K562 (cell line): Measurements from ENCODE around the gene MAP1LC3B. TPM values are rescaled to one million over a fixed set of nuclear protein-coding genes. Genes with fewer than 3 reads are reported as not detected.

ENCODE experiments used
- ATAC-seq: fragments of 200-7000 bp; cut with Tn5 transposase; 3 replicates; pipeline ENCODE4 v1.9.1; 2020; ENCODE audit warnings: moderate library complexity
- BruUV-seq: library from RNA; stranded (reverse); fragments of 400-500 nt; replicated peaks from 2 replicates; lab custom pipeline; 2021; lab: Mats Ljungman, UMichigan
- CTCF ChIA-PET: fragments of 300-600 bp; formaldehyde crosslinking; extraction: SDS; loops from one replicate; lab custom pipeline; 2021; ENCODE audit warnings: low intra/inter-chr PET ratio; lab: Yijun Ruan, JAX
- POLR2A ChIA-PET: fragments of 300-600, 350-650 bp; sonication (Branson Sonifier 250); formaldehyde crosslinking; extraction: SDS; loops from one replicate; lab custom pipeline; 2021; ENCODE audit warnings: antibody characterized with exemption, inconsistent platforms; lab: Yijun Ruan, JAX
- DNase-seq, 4 experiments: peaks; one replicate each; pipeline versions ENCODE4 v3.0.0 to v3.0.0-alpha.2; 2011 to 2018; ENCODE audit warnings: low spot score in 3 of 4, mixed read lengths in 3 of 4; ENCODE audit errors: extremely low read depth in 1 of 4
- FAIRE-seq: peaks from 2 replicates; lab custom pipeline; 2011; peaks lifted over from hg19 to GRCh38; lab: Jason Lieb, UNC
- H2AFZ ChIP-seq: 2 replicates; pipeline ENCODE4 v1.6.0; 2011; ENCODE audit warnings: low read depth, low read length, control low read depth, inconsistent platforms
- H3K27ac ChIP-seq: fragments of 200-600 bp; 3 replicates; pipeline ENCODE4 v1.8.0; 2011; ENCODE audit warnings: low read depth, mild to moderate bottlenecking, control low read depth, inconsistent platforms, low read length, moderate library complexity, mixed read lengths; ENCODE audit errors: extremely low read depth
- H3K27me3 ChIP-seq, 2 experiments: fragments of 300-600 bp in 1 of 2; 2 replicates in 1 of 2; 3 replicates in 1 of 2; pipeline versions ENCODE4 v1.6.0 to v1.8.0; 2011; ENCODE audit warnings: inconsistent platforms in 2 of 2, low read length in 2 of 2, mild to moderate bottlenecking in 1 of 2, mixed read lengths in 1 of 2, moderate library complexity in 1 of 2; ENCODE audit not compliant: control insufficient read depth in 2 of 2, insufficient read depth in 2 of 2
- H3K36me3 ChIP-seq: fragments of 300-600 bp; 3 replicates; pipeline ENCODE4 v1.8.0; 2011; ENCODE audit warnings: mild to moderate bottlenecking, low read length, inconsistent platforms; ENCODE audit not compliant: control insufficient read depth, insufficient read depth
- H3K4me1 ChIP-seq, 2 experiments: fragments of 200-600 bp in 1 of 2; replicated peaks in 1 of 2; 2 replicates in 1 of 2; 3 replicates in 1 of 2; pipeline versions ENCODE4 v1.5.1 to v1.8.0; 2011; ENCODE audit warnings: inconsistent platforms in 2 of 2, low read length in 2 of 2, mild to moderate bottlenecking in 1 of 2, mixed read lengths in 1 of 2, moderate library complexity in 1 of 2; ENCODE audit not compliant: control insufficient read depth in 2 of 2, insufficient read depth in 2 of 2
- H3K4me2 ChIP-seq: 2 replicates; pipeline ENCODE4 v1.6.1; 2011; ENCODE audit warnings: low read length, control low read depth, inconsistent platforms, mixed read lengths; ENCODE audit not compliant: insufficient read depth
- H3K4me3 ChIP-seq: fragments of 200-600 bp; sonication (generic), shearing (Covaris generic); 2 replicates; pipeline ENCODE4 v1.5.1; 2016; ENCODE audit warnings: control low read depth, inconsistent platforms
- H3K79me2 ChIP-seq: fragments of 200-600 bp; 3 replicates; pipeline ENCODE4 v1.8.0; 2011; ENCODE audit warnings: low read length, inconsistent platforms; ENCODE audit not compliant: control insufficient read depth, insufficient read depth
- H3K9ac ChIP-seq, 2 experiments: 2 replicates each; pipeline versions ENCODE4 v1.6.0 to v1.6.1; 2011; ENCODE audit warnings: low read depth in 2 of 2, low read length in 2 of 2, control low read depth in 1 of 2, inconsistent platforms in 1 of 2, mild to moderate bottlenecking in 1 of 2, mixed read lengths in 1 of 2; ENCODE audit not compliant: insufficient read depth in 1 of 2
- H3K9me1 ChIP-seq: one replicate; pipeline ENCODE4 v1.6.0; 2011; ENCODE audit warnings: inconsistent platforms, mild to moderate bottlenecking, low read length, moderate library complexity; ENCODE audit not compliant: control insufficient read depth, insufficient read depth
- H3K9me3 ChIP-seq: replicated peaks from 2 replicates; pipeline ENCODE4 v1.5.1; 2011; ENCODE audit warnings: low read depth, low read length, inconsistent platforms; ENCODE audit not compliant: control insufficient read depth, insufficient read depth
- H4K20me1 ChIP-seq: replicated peaks from 2 replicates; pipeline ENCODE4 v1.6.1; 2011; ENCODE audit warnings: low read length, inconsistent platforms, mixed read lengths; ENCODE audit not compliant: control insufficient read depth, insufficient read depth
- CCNT2 ChIP-seq: IDR thresholded peaks from 2 replicates; pipeline ENCODE4 v1.6.1; 2011; ENCODE audit warnings: borderline replicate concordance, low read depth, mild to moderate bottlenecking, moderate library complexity, mixed read lengths, low read length; ENCODE audit not compliant: insufficient read length; ENCODE audit errors: extremely low read depth
- FOXP1 ChIP-seq: sonication (generic); formaldehyde crosslinking; IDR thresholded peaks from 2 replicates; pipeline ENCODE4 v1.8.0; 2022; ENCODE audit warnings: mild to moderate bottlenecking, missing genetic modification reagents
- GTF2E2 ChIP-seq: fragments of 200-800 bp; sonication (Bioruptor generic); IDR thresholded peaks from 2 replicates; pipeline ENCODE4 v1.6.1; 2016; ENCODE audit warnings: missing genetic modification characterization, missing compliant biosample characterization
- HBP1 ChIP-seq: fragments of 450-650 bp; formaldehyde crosslinking; IDR thresholded peaks from 2 replicates; pipeline ENCODE4 v1.4.0; 2022; ENCODE audit warnings: missing genetic modification characterization
- HNRNPLL ChIP-seq: fragments of 200-400 bp; formaldehyde crosslinking; IDR thresholded peaks from 2 replicates; pipeline ENCODE4 v1.6.1; 2017; ENCODE audit warnings: low read length, low read depth, mild to moderate bottlenecking; ENCODE audit not compliant: poor library complexity, severe bottlenecking
- MBD1 ChIP-seq: fragments of 250-450 bp; sonication (Bioruptor Pico); IDR thresholded peaks from 2 replicates; pipeline ENCODE4 v1.8.0; 2022; ENCODE audit warnings: inconsistent platforms
- NEUROD1 ChIP-seq: fragments of 150-350 bp; IDR thresholded peaks from 2 replicates; pipeline ENCODE4 v1.6.1; 2014; ENCODE audit warnings: borderline replicate concordance, low read length, low read depth; ENCODE audit not compliant: partially characterized antibody
- PBX2 ChIP-seq, 2 experiments: IDR thresholded peaks in 1 of 2; conservative IDR thresholded peaks in 1 of 2; 2 replicates each; pipeline ENCODE4 v1.6.1; 2016; ENCODE audit warnings: low read depth in 2 of 2, mild to moderate bottlenecking in 1 of 2, missing compliant biosample characterization in 1 of 2, missing genetic modification characterization in 1 of 2, moderate library complexity in 1 of 2
- POLR2G ChIP-seq: fragments of 200-400 bp; formaldehyde crosslinking; IDR thresholded peaks from 2 replicates; pipeline ENCODE4 v1.6.1; 2017; ENCODE audit warnings: low read depth, mild to moderate bottlenecking, antibody characterized with exemption, low read length, moderate library complexity
- RBM14 ChIP-seq: fragments of 200-400 bp; formaldehyde crosslinking; IDR thresholded peaks from 2 replicates; pipeline ENCODE4 v1.6.1; 2018; ENCODE audit warnings: low read depth, mild to moderate bottlenecking, low read length, moderate library complexity, borderline replicate concordance; ENCODE audit not compliant: insufficient read depth
- TFAP4 ChIP-seq: sonication (generic); formaldehyde crosslinking; IDR thresholded peaks from 2 replicates; pipeline ENCODE4 v1.8.0; 2022; ENCODE audit warnings: missing genetic modification reagents, mild to moderate bottlenecking, moderate library complexity, borderline replicate concordance
- TRIM24 ChIP-seq, 2 experiments: fragments of 450-650 bp; IDR thresholded peaks; 2 replicates each; pipeline ENCODE4 v1.6.1; 2016
- WGBS: fragments of 100-300 bp; shearing (Covaris generic); methylation state at CpG from one replicate; pipeline ENCODE4 v1.1.6; 2016; ENCODE audit warnings: low coverage, mixed read lengths; ENCODE audit not compliant: insufficient coverage; ENCODE audit errors: missing lambda C conversion rate; 5-methylcytosine and 5-hydroxymethylcytosine counted together
- in situ Hi-C: fragments of 300-500 bp; cut with MboI; formaldehyde crosslinking; loops from 4 replicates; pipeline ENCODE4 v1.15.0; 2018; ENCODE audit warnings: inconsistent platforms, mixed read lengths
- intact Hi-C: fragments of 100-400 bp; cut with micrococcal nuclease; formaldehyde crosslinking; loops from 2 replicates; pipeline ENCODE4 v1.14.2; 2022
- polyA plus RNA-seq, 8 experiments: library from polyadenylated mRNA; depleted of rRNA in 4 of 8; stranded (reverse) in 5 of 8; unstranded in 3 of 8; fragments of >200 nt; fragmentation: Nextera tagmentation in 2 of 8; fragmentation: Illumina TruSeq in 1 of 8; extraction: Ambion mirVana in 2 of 8; extraction: Trizol in 1 of 8; gene quantifications; 2 replicates each; pipeline versions ENCODE4 v1.2.1 to v1.2.3, GENCODE V29; 2011 to 2014; ENCODE audit warnings: inconsistent platforms in 1 of 8, missing spikeins in 1 of 8
- total RNA-seq, 7 experiments: library from RNA; depleted of rRNA in 6 of 7; stranded (reverse); fragments of >200 nt in 6 of 7; fragmentation: Illumina TruSeq in 2 of 7; extraction: Trizol in 2 of 7; gene quantifications; 2 replicates each; pipeline versions ENCODE4 v1.2.1 to v1.2.3, GENCODE V29; 2011 to 2021; ENCODE audit warnings: low replicate concordance in 1 of 7

Gene MAP1LC3B
- total and polyA plus RNA-seq, 9 of the 15 experiments (the other 6 are each of a cell fraction or from before 2014, with no cell fraction given) = 16.0 to 81.5 (median 36.7) TPM

- peaks cover 44% of the 10 kb centered on the region for H3K79me2 ChIP-seq
- peak in 3 of 4 experiments; percentile 38 to 45 (median 39) for DNase-seq
- no peaks in the 10 kb centered on the region for H3K27me3 ChIP-seq
- intact Hi-C loops = loop anchor here (2.0 kb wide), 1 partner anchor 68 kb away; the partner anchor contains the start of gene C16orf95
- ATAC-seq = peak; percentile 9
- CTCF ChIA-PET = no interaction called here
- peak overlapping the region; percentile 85 for H3K4me2 ChIP-seq
- H3K4me1 ChIP-seq = peaks cover 38 to 41% of the 10 kb centered on the region in 2 experiments
- no peak for FAIRE-seq
- H3K36me3 ChIP-seq = peaks cover 11% of the 10 kb centered on the region; the same call in 1 of the 3 replicates
- H3K9me1 ChIP-seq = no peaks in the 10 kb centered on the region
- in situ Hi-C loops = no loop called here
- no TSS peak for BruUV-seq
- peak overlapping the region; percentile 88 for H3K27ac ChIP-seq
- peak overlapping the region; percentile 78 for H3K4me3 ChIP-seq
- H3K9me3 ChIP-seq = no peaks in the 10 kb centered on the region
- H4K20me1 ChIP-seq = peaks cover 4% of the 10 kb centered on the region; the same call in 1 of the 2 replicates
- WGBS = 18% methylated on average over 40 of the region's 64 CpGs
- peak overlapping the region; percentile 93 for H2AFZ ChIP-seq
- peak overlapping the region; percentile 79 to 96 for H3K9ac ChIP-seq
- POLR2A ChIA-PET = interaction anchor here (0.6 to 6.1 kb wide), 5 partner anchors 10 to 110 kb away, joined by 3 to 43 read pairs (median 3); partner anchors contain the start of gene MAP1LC3B
- TF ChIP-seq MBD1 (CRISPR knock-in tag) = peak; percentile 11; the same call in 1 of the 2 replicates
- peak; percentile 88 for TF ChIP-seq TFAP4
- TF ChIP-seq TRIM24 (IDR thresholded peaks at IDR 0.05) = no peak
- no peak for TF ChIP-seq PBX2 (CRISPR knock-in tag; IDR thresholded peaks at IDR 0.05; ENCODE audit: low read depth)
- no peak for TF ChIP-seq PBX2 (tag; conservative IDR thresholded peaks at IDR 0.05; ENCODE audit: low read depth)
- peak; percentile 17; the same call in 1 of the 2 replicates for TF ChIP-seq FOXP1 (CRISPR knock-in tag)
- TF ChIP-seq HBP1 (CRISPR knock-in tag) = no peak
- 0 out of 2 replicates have a peak, but pooled peaks have one; percentile 61 for TF ChIP-seq RBM14
- TF ChIP-seq POLR2G = peak; percentile 75
- peak; percentile 66; the same call in 1 of the 2 replicates for TF ChIP-seq GTF2E2 (tag)
- peak; percentile 48 for TF ChIP-seq HNRNPLL
- peak; percentile 7 for TF ChIP-seq NEUROD1
- peak; percentile 23 for TF ChIP-seq CCNT2
Measured at GRCh38 chr16:87384162-87384874, 7.8 kb upstream of the MAP1LC3B start.
